ENCODE measurements around the gene EXD2. TPM values are rescaled to one million over a fixed set of nuclear protein-coding genes. Genes with fewer than 3 reads are reported as not detected.

The EXD2 gene
- total RNA-seq (2014; rRNA removed; shearing (Covaris generic)) (10.9 and 17.3 TPM in 2 replicates), polyA plus RNA-seq (2016; fragmentation: Nextera tagmentation; extraction: Ambion mirVana) (19.6 and 20.1 TPM in 2 replicates)

GRCh38 chr14:69191340-69192111 lies at the start of gene EXD2:
Gene EXD2 (plus strand): TSS chr14:69191498. CDS start chr14:69209471, 17,973 bp downstream.
- WGBS, 2 experiments (ENCODE audit: low coverage in 1 of 2, low lambda C conversion rate in 2 of 2, missing lambda C conversion rate in 2 of 2), result 1 to 2% methylated on average over 33 to 57 of the region's 58 CpGs
- Histone ChIP-seq H2AFZ (peak within 1 kb of the TSS; percentile 97), H3K4me3 (peak within 1 kb of the TSS; percentile 86), H3K9ac (peak within 1 kb of the TSS; percentile 86), H3K4me2 (ENCODE audit: unreplicated experiment) (peak within 1 kb of the TSS; percentile 76), H3K27ac (no peak within 1 kb of the TSS), H3K36me3 (ENCODE audit: low read depth) (no peaks in the 10 kb centered on the region), H3K4me1 (ENCODE audit: insufficient read depth) (peaks cover 7% of the 10 kb centered on the region; the same call in 1 of the 2 replicates), H3K9me3 (ENCODE audit: low read depth) (no peaks in the 10 kb centered on the region), H3K27me3 (replicated peaks; ENCODE audit: insufficient read depth) (no peaks in the 10 kb centered on the region), H3F3A (ENCODE audit: insufficient read depth) (peaks cover 5% of the 10 kb centered on the region; the same call in 1 of the 2 replicates), H4K20me1 (ENCODE audit: insufficient read depth) (no peaks in the 10 kb centered on the region), H3K9me2 (ENCODE audit: insufficient read depth) (no peaks in the 10 kb centered on the region), H3K79me2 (ENCODE audit: insufficient read depth) (peaks cover 35% of the 10 kb centered on the region)
- in situ Hi-C loops (cut with MboI), result no loop called here
- TF ChIP-seq EZH2phosphoT487 (IDR thresholded peaks at IDR 0.05; ENCODE audit: insufficient read depth, low read depth) (no peak), EZH2 (IDR thresholded peaks at IDR 0.05; ENCODE audit: insufficient read depth, poor library complexity, severe bottlenecking) (no peak)
- peak; percentile 86 for DNase-seq

GRCh38 chr14:69141550-69141949 lies 49.7 kb upstream of the EXD2 start:
- Histone ChIP-seq H3K4me3 (no peak overlapping the region), H3K4me2 (ENCODE audit: unreplicated experiment) (no peak overlapping the region), H3K27ac (no peak overlapping the region), H3K36me3 (ENCODE audit: low read depth) (no peaks in the 10 kb centered on the region), H2AFZ (no peak overlapping the region), H3K9me3 (ENCODE audit: low read depth) (no peaks in the 10 kb centered on the region), H4K20me1 (ENCODE audit: insufficient read depth) (no peaks in the 10 kb centered on the region), H3K9me2 (ENCODE audit: insufficient read depth) (no peaks in the 10 kb centered on the region), H3F3A (ENCODE audit: insufficient read depth) (peaks cover 30% of the 10 kb centered on the region), H3K79me2 (ENCODE audit: insufficient read depth) (peaks cover 87% of the 10 kb centered on the region), H3K27me3 (replicated peaks; ENCODE audit: insufficient read depth) (no peaks in the 10 kb centered on the region), H3K9ac (no peak overlapping the region), H3K4me1 (ENCODE audit: insufficient read depth) (peaks cover 25% of the 10 kb centered on the region)
- DNase-seq, result no peak
- TF ChIP-seq EZH2 (IDR thresholded peaks at IDR 0.05; ENCODE audit: insufficient read depth, poor library complexity, severe bottlenecking) (no peak), EZH2phosphoT487 (IDR thresholded peaks at IDR 0.05; ENCODE audit: insufficient read depth, low read depth) (no peak)
- 90 to 100% methylated on average over 1 of the region's 1 CpG for WGBS, 2 experiments (ENCODE audit: low coverage in 1 of 2, low lambda C conversion rate in 2 of 2, missing lambda C conversion rate in 2 of 2)
- in situ Hi-C loops (cut with MboI), result no loop called here

GRCh38 chr14:69142101-69142500 lies 49.2 kb upstream of the EXD2 start:
- H3K4me2 ChIP-seq (ENCODE audit: unreplicated experiment), result no peak overlapping the region
- peaks cover 4% of the 10 kb centered on the region; the same call in 1 of the 2 replicates for H3K36me3 ChIP-seq (ENCODE audit: low read depth)
- H3K9me3 ChIP-seq (ENCODE audit: low read depth), result no peaks in the 10 kb centered on the region
- in situ Hi-C loops (cut with MboI), result no loop called here
- 98% methylated on average over 5 of the region's 5 CpGs for WGBS, 2 experiments (ENCODE audit: low coverage in 1 of 2, low lambda C conversion rate in 2 of 2, missing lambda C conversion rate in 2 of 2)
- H4K20me1 ChIP-seq (ENCODE audit: insufficient read depth), result no peaks in the 10 kb centered on the region
- H3K4me3 ChIP-seq, result no peak overlapping the region
- H3K9ac ChIP-seq, result no peak overlapping the region
- no peak overlapping the region for H2AFZ ChIP-seq
- H3K4me1 ChIP-seq (ENCODE audit: insufficient read depth), result peaks cover 20% of the 10 kb centered on the region
- H3F3A ChIP-seq (ENCODE audit: insufficient read depth), result peaks cover 27% of the 10 kb centered on the region
- no peak for DNase-seq
- no peaks in the 10 kb centered on the region for H3K9me2 ChIP-seq (ENCODE audit: insufficient read depth)
- peaks cover 87% of the 10 kb centered on the region for H3K79me2 ChIP-seq (ENCODE audit: insufficient read depth)
- H3K27ac ChIP-seq, result no peak overlapping the region
- TF ChIP-seq EZH2 (IDR thresholded peaks at IDR 0.05; ENCODE audit: insufficient read depth, poor library complexity, severe bottlenecking) (no peak), EZH2phosphoT487 (IDR thresholded peaks at IDR 0.05; ENCODE audit: insufficient read depth, low read depth) (no peak)
- H3K27me3 ChIP-seq (replicated peaks; ENCODE audit: insufficient read depth), result no peaks in the 10 kb centered on the region

GRCh38 chr14:69149461-69150244 lies 41.6 kb upstream of the EXD2 start:
- DNase-seq, result peak; percentile 50
- 43 to 50% methylated on average over 2 of the region's 2 CpGs for WGBS, 2 experiments (ENCODE audit: low coverage in 1 of 2, low lambda C conversion rate in 2 of 2, missing lambda C conversion rate in 2 of 2)
- in situ Hi-C loops (cut with MboI), result no loop called here
- peak overlapping the region; percentile 41 for H3K4me2 ChIP-seq (ENCODE audit: unreplicated experiment)
- H3K4me3 ChIP-seq, result peak overlapping the region; percentile 9; the same call in 1 of the 2 replicates
- H3K27ac ChIP-seq, result peak overlapping the region; percentile 28
- 0 out of 2 replicates have a peak, but pooled peaks cover 3% of the 10 kb centered on the region for H4K20me1 ChIP-seq (ENCODE audit: insufficient read depth)
- no peaks in the 10 kb centered on the region for H3K9me3 ChIP-seq (ENCODE audit: low read depth)
- peaks cover 7% of the 10 kb centered on the region; the same call in 1 of the 2 replicates for H3K36me3 ChIP-seq (ENCODE audit: low read depth)
- peaks cover 14% of the 10 kb centered on the region; the same call in 1 of the 2 replicates for H3F3A ChIP-seq (ENCODE audit: insufficient read depth)
- TF ChIP-seq EZH2phosphoT487 (IDR thresholded peaks at IDR 0.05; ENCODE audit: insufficient read depth, low read depth), result no peak
- TF ChIP-seq EZH2 (IDR thresholded peaks at IDR 0.05; ENCODE audit: insufficient read depth, poor library complexity, severe bottlenecking), result no peak
- no peaks in the 10 kb centered on the region for H3K9me2 ChIP-seq (ENCODE audit: insufficient read depth)
- no peak overlapping the region for H2AFZ ChIP-seq
- peaks cover 80% of the 10 kb centered on the region for H3K79me2 ChIP-seq (ENCODE audit: insufficient read depth)
- H3K4me1 ChIP-seq (ENCODE audit: insufficient read depth), result peaks cover 34% of the 10 kb centered on the region
- H3K27me3 ChIP-seq (replicated peaks; ENCODE audit: insufficient read depth), result no peaks in the 10 kb centered on the region
- 0 out of 2 replicates have a peak overlapping the region, but pooled peaks have one; percentile 2 for H3K9ac ChIP-seq

Data from GM23248 (cell line).